ENCODE results near the gene C1QA. TPM values are rescaled to one million over a fixed set of nuclear protein-coding genes. Genes with fewer than 3 reads are reported as not detected.

C1QA gene
- total RNA-seq, 1 experiment from 2014 or later, result not detected

DNA sequence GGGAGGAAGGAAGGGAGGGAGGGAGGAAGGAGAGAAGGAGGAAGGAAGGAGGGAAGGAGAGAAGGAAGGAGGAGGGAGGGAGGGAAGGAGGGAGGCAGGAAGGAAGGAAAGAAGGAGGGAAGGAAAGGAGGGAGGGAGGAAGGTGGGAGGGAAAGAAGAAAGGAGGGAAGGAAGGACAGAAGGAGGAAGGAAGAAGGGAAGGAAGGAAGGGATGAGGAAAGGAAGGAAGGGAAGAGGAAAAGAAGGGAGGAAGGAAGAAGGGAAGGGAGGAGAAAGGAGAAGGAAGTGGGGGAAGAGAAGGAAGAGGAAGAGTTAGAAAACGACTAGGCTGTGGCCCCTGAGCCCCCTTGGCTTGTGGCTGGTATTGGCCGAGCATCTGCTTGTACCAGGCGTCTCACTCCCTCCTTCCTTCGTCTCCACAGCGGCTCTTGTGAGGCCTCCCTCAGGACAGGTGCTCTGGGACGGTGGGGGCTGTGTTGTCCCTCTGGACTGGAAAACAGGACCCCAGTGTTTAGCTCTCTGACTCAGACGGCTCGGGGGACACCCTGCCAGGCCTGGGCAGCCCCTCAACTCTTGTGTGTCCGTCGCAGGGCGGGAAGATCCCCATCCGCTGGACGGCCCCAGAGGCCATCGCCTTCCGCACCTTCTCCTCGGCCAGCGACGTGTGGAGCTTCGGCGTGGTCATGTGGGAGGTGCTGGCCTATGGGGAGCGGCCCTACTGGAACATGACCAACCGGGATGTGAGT lies 36.2 kb upstream of the C1QA start:
- no peak overlapping the region for H3K4me2 ChIP-seq (ENCODE audit: low read length)
- CTCF ChIA-PET, result no interaction called here
- H3K36me3 ChIP-seq (ENCODE audit: low read depth, low read length), result no peaks in the 10 kb centered on the region
- H3K79me2 ChIP-seq (ENCODE audit: low read length), result no peaks in the 10 kb centered on the region
- no peaks in the 10 kb centered on the region for H3K9me3 ChIP-seq (ENCODE audit: low read length)
- H3K9me2 ChIP-seq (replicated peaks; ENCODE audit: low read length), result no peaks in the 10 kb centered on the region
- no peaks in the 10 kb centered on the region for H4K20me1 ChIP-seq (ENCODE audit: low read length)
- peak; percentile 10 for DNase-seq
- no peak overlapping the region for H3K9ac ChIP-seq (ENCODE audit: low read length)
- no peak overlapping the region for H3K27ac ChIP-seq (ENCODE audit: low read length)
- peaks cover 26% of the 10 kb centered on the region for H3K27me3 ChIP-seq (ENCODE audit: low read length)
- H3K4me3 ChIP-seq (ENCODE audit: low read length), result no peak overlapping the region
- no TSS peak for BruUV-seq (replicated peaks)
- ATAC-seq, result peak; percentile 67
- H3K4me1 ChIP-seq (ENCODE audit: insufficient read depth, low read length), result no peaks in the 10 kb centered on the region
- no peaks in the 10 kb centered on the region for H3F3A ChIP-seq (ENCODE audit: low read length, unreplicated experiment)
- intact Hi-C loops (cut with micrococcal nuclease), result no loop called here
- POLR2A ChIA-PET (ENCODE audit: unreplicated experiment), result no interaction called here
- no peak for TF ChIP-seq EZH2phosphoT487 (IDR thresholded peaks at IDR 0.05; ENCODE audit: borderline replicate concordance, low read length)
- TF ChIP-seq EZH2 (IDR thresholded peaks at IDR 0.05; ENCODE audit: low read length, unreplicated experiment), result no peak
- TF ChIP-seq, protein P1, sequence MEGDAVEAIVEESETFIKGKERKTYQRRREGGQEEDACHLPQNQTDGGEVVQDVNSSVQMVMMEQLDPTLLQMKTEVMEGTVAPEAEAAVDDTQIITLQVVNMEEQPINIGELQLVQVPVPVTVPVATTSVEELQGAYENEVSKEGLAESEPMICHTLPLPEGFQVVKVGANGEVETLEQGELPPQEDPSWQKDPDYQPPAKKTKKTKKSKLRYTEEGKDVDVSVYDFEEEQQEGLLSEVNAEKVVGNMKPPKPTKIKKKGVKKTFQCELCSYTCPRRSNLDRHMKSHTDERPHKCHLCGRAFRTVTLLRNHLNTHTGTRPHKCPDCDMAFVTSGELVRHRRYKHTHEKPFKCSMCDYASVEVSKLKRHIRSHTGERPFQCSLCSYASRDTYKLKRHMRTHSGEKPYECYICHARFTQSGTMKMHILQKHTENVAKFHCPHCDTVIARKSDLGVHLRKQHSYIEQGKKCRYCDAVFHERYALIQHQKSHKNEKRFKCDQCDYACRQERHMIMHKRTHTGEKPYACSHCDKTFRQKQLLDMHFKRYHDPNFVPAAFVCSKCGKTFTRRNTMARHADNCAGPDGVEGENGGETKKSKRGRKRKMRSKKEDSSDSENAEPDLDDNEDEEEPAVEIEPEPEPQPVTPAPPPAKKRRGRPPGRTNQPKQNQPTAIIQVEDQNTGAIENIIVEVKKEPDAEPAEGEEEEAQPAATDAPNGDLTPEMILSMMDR (conservative IDR thresholded peaks at IDR 0.05; ENCODE audit: low read depth, low read length), result no peak
- no peak overlapping the region for H2AFZ ChIP-seq (ENCODE audit: low read length)

DNA sequence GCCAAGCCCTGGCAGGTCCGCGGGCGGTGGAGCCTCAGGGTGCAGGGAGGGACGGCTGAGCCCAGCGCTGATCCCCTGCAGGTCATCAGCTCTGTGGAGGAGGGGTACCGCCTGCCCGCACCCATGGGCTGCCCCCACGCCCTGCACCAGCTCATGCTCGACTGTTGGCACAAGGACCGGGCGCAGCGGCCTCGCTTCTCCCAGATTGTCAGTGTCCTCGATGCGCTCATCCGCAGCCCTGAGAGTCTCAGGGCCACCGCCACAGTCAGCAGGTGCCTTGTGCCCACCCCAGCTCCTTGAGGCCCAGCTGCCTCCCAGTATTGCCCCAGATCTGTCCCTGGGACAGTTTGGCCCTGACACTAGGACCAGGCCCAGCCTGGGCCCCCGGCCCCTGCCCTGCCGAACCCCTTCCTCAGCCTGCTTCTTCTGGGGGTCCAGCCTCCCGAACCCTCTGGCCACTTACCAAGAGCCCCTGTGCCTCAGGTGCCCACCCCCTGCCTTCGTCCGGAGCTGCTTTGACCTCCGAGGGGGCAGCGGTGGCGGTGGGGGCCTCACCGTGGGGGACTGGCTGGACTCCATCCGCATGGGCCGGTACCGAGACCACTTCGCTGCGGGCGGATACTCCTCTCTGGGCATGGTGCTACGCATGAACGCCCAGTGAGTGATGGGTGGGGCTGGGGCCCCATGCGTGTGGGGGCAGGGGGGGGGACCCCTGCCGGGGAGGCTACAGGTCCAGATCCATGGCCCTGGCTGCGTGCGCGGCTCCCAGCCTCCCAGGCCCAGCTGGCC lies 35.4 kb upstream of the C1QA start:
- H3K4me3 ChIP-seq (ENCODE audit: low read length), result no peak overlapping the region
- H3K9me3 ChIP-seq (ENCODE audit: low read length), result no peaks in the 10 kb centered on the region
- H3K9ac ChIP-seq (ENCODE audit: low read length), result no peak overlapping the region
- H2AFZ ChIP-seq (ENCODE audit: low read length), result no peak overlapping the region
- H3K4me1 ChIP-seq (ENCODE audit: insufficient read depth, low read length), result no peaks in the 10 kb centered on the region
- no peaks in the 10 kb centered on the region for H3K36me3 ChIP-seq (ENCODE audit: low read depth, low read length)
- TF ChIP-seq, protein P1 (conservative IDR thresholded peaks at IDR 0.05; ENCODE audit: low read depth, low read length), result no peak
- TF ChIP-seq EZH2phosphoT487 (IDR thresholded peaks at IDR 0.05; ENCODE audit: borderline replicate concordance, low read length) (no peak), EZH2 (IDR thresholded peaks at IDR 0.05; ENCODE audit: low read length, unreplicated experiment) (no peak)
- H3K9me2 ChIP-seq (replicated peaks; ENCODE audit: low read length), result no peaks in the 10 kb centered on the region
- ChIA-PET POLR2A (ENCODE audit: unreplicated experiment) (no interaction called here), CTCF (no interaction called here)
- BruUV-seq (replicated peaks), result no TSS peak
- no peak for ATAC-seq
- H4K20me1 ChIP-seq (ENCODE audit: low read length), result no peaks in the 10 kb centered on the region
- no peak overlapping the region for H3K4me2 ChIP-seq (ENCODE audit: low read length)
- intact Hi-C loops (cut with micrococcal nuclease), result no loop called here
- peaks cover 33% of the 10 kb centered on the region for H3K27me3 ChIP-seq (ENCODE audit: low read length)
- no peak for DNase-seq
- no peaks in the 10 kb centered on the region for H3K79me2 ChIP-seq (ENCODE audit: low read length)
- no peaks in the 10 kb centered on the region for H3F3A ChIP-seq (ENCODE audit: low read length, unreplicated experiment)
- no peak overlapping the region for H3K27ac ChIP-seq (ENCODE audit: low read length)

DNA sequence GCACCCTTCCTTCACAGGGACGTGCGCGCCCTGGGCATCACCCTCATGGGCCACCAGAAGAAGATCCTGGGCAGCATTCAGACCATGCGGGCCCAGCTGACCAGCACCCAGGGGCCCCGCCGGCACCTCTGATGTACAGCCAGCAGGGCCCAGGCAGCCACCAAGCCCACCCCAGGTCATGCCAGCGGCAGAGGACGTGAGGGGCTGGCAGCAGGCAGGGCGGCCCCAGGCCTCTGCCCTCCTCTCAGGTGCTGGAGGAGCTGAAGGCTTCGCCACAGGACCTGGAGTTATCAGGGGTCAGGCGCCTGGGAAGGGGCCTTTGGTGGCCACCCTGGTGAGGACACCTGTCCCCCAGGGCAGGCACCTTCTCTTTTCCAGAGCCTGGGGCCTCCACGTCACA lies 34.8 kb upstream of the C1QA start:
- no peak overlapping the region for H3K4me3 ChIP-seq (ENCODE audit: low read length)
- H2AFZ ChIP-seq (ENCODE audit: low read length), result no peak overlapping the region
- no peak overlapping the region for H3K9ac ChIP-seq (ENCODE audit: low read length)
- no peaks in the 10 kb centered on the region for H4K20me1 ChIP-seq (ENCODE audit: low read length)
- ChIA-PET POLR2A (ENCODE audit: unreplicated experiment) (no interaction called here), CTCF (no interaction called here)
- no peak overlapping the region for H3K4me2 ChIP-seq (ENCODE audit: low read length)
- ATAC-seq, result no peak
- H3K36me3 ChIP-seq (ENCODE audit: low read depth, low read length), result no peaks in the 10 kb centered on the region
- H3K9me3 ChIP-seq (ENCODE audit: low read length), result no peaks in the 10 kb centered on the region
- intact Hi-C loops (cut with micrococcal nuclease), result no loop called here
- DNase-seq, result no peak
- no peaks in the 10 kb centered on the region for H3F3A ChIP-seq (ENCODE audit: low read length, unreplicated experiment)
- no peaks in the 10 kb centered on the region for H3K9me2 ChIP-seq (replicated peaks; ENCODE audit: low read length)
- no peak overlapping the region for H3K27ac ChIP-seq (ENCODE audit: low read length)
- no peak for TF ChIP-seq EZH2phosphoT487 (IDR thresholded peaks at IDR 0.05; ENCODE audit: borderline replicate concordance, low read length)
- TF ChIP-seq, protein P1 (conservative IDR thresholded peaks at IDR 0.05; ENCODE audit: low read depth, low read length), result no peak
- TF ChIP-seq EZH2 (IDR thresholded peaks at IDR 0.05; ENCODE audit: low read length, unreplicated experiment), result no peak
- no peaks in the 10 kb centered on the region for H3K4me1 ChIP-seq (ENCODE audit: insufficient read depth, low read length)
- peaks cover 38% of the 10 kb centered on the region for H3K27me3 ChIP-seq (ENCODE audit: low read length)
- no TSS peak for BruUV-seq (replicated peaks)
- H3K79me2 ChIP-seq (ENCODE audit: low read length), result no peaks in the 10 kb centered on the region

Data from PC-3 (cell line).